HepG2 (cell line): Measurements from ENCODE around the gene USP2. TPM values are rescaled to one million over a fixed set of nuclear protein-coding genes. Genes with fewer than 3 reads are reported as not detected.
A peak's percentile ranks its signal among the peaks of the same experiment; 100 is the strongest.

Experiments used
- FOXJ3 ChIP-seq: sonication (generic); formaldehyde crosslinking; IDR thresholded peaks from 2 replicates; pipeline ENCODE4 v1.4.0; 2020; ENCODE audit warnings: missing genetic modification reagents, mild to moderate bottlenecking, borderline replicate concordance
- GATAD1 ChIP-seq: IDR thresholded peaks from 2 replicates; pipeline ENCODE4 v1.6.1; 2016; ENCODE audit warnings: missing genetic modification reagents, missing compliant biosample characterization
- HMGXB4 ChIP-seq, 2 experiments: sonication (generic) in 1 of 2; formaldehyde crosslinking in 1 of 2; IDR thresholded peaks; 2 replicates each; pipeline versions ENCODE4 v1.4.0 to v1.6.1; 2018 to 2020; ENCODE audit warnings: missing genetic modification reagents in 2 of 2, borderline replicate concordance in 1 of 2, low read depth in 1 of 2, mild to moderate bottlenecking in 1 of 2, missing biosample characterization in 1 of 2
- MIER3 ChIP-seq: IDR thresholded peaks from 2 replicates; pipeline ENCODE4 v1.6.1; 2016; ENCODE audit warnings: missing compliant biosample characterization, borderline replicate concordance
- YEATS4 ChIP-seq: sonication (generic); formaldehyde crosslinking; IDR thresholded peaks from 2 replicates; pipeline ENCODE4 v1.4.0; 2020; ENCODE audit warnings: missing genetic modification reagents, borderline replicate concordance
- ZNF34 ChIP-seq: sonication (generic); formaldehyde crosslinking; IDR thresholded peaks from 2 replicates; pipeline ENCODE4 v1.4.0; 2020; ENCODE audit warnings: mild to moderate bottlenecking, missing genetic modification reagents, borderline replicate concordance
- ZNF597 ChIP-seq: sonication (generic); formaldehyde crosslinking; IDR thresholded peaks from 2 replicates; pipeline ENCODE4 v1.5.0; 2020; ENCODE audit warnings: missing genetic modification reagents
- ZNF724P ChIP-seq: sonication (generic); formaldehyde crosslinking; IDR thresholded peaks from 2 replicates; pipeline ENCODE4 v1.8.0; 2022; ENCODE audit warnings: missing genetic modification reagents, borderline replicate concordance
- ZSCAN20 ChIP-seq: sonication (generic); formaldehyde crosslinking; IDR thresholded peaks from 2 replicates; pipeline ENCODE4 v1.4.0; 2020; ENCODE audit warnings: missing genetic modification reagents, mild to moderate bottlenecking, borderline replicate concordance
- polyA plus RNA-seq, 8 experiments: library from polyadenylated mRNA; depleted of rRNA in 3 of 8; stranded (reverse) in 7 of 8; unstranded in 1 of 8; fragments of >200 nt; fragmentation: Illumina TruSeq in 4 of 8; extraction: Trizol in 4 of 8; gene quantifications; 2 replicates each; pipeline versions ENCODE4 v1.2.1 to v1.2.3, GENCODE V29; 2011 to 2016; ENCODE audit warnings: low read depth in 4 of 8, missing spikeins in 1 of 8, mixed read lengths in 1 of 8; ENCODE audit not compliant: insufficient read depth in 1 of 8
- total RNA-seq, 5 experiments: library from RNA; depleted of rRNA; stranded (reverse); fragments of >200 nt; fragmentation: Illumina TruSeq; extraction: Trizol; gene quantifications; 2 replicates each; pipeline ENCODE4 v1.2.3, GENCODE V29; 2016; ENCODE audit warnings: low read depth in 1 of 5
- TF ChIP-seq, protein P1 (sequence below): sonication (generic); formaldehyde crosslinking; IDR thresholded peaks from 2 replicates; pipeline ENCODE4 v1.4.0; 2020; ENCODE audit warnings: missing genetic modification reagents
- TF ChIP-seq, protein P2 (sequence below): IDR thresholded peaks from 2 replicates; pipeline ENCODE4 v1.6.1; 2012; ENCODE audit warnings: low read length, improper control_type of control experiment
- TF ChIP-seq, protein P3 (sequence below), 2 experiments: sonication (generic) in 1 of 2; formaldehyde crosslinking in 1 of 2; IDR thresholded peaks; 2 replicates each; pipeline versions ENCODE4 v1.4.0 to v1.6.1; 2016 to 2020; ENCODE audit warnings: borderline replicate concordance in 1 of 2, low read depth in 1 of 2, mild to moderate bottlenecking in 1 of 2, missing genetic modification reagents in 1 of 2

Gene USP2
- total and polyA plus RNA-seq, 2 of the 13 experiments (the other 11 are each of a cell fraction or from before 2014, with no cell fraction given), result 2.5 to 6.0 TPM

- TF ChIP-seq, protein P1, sequence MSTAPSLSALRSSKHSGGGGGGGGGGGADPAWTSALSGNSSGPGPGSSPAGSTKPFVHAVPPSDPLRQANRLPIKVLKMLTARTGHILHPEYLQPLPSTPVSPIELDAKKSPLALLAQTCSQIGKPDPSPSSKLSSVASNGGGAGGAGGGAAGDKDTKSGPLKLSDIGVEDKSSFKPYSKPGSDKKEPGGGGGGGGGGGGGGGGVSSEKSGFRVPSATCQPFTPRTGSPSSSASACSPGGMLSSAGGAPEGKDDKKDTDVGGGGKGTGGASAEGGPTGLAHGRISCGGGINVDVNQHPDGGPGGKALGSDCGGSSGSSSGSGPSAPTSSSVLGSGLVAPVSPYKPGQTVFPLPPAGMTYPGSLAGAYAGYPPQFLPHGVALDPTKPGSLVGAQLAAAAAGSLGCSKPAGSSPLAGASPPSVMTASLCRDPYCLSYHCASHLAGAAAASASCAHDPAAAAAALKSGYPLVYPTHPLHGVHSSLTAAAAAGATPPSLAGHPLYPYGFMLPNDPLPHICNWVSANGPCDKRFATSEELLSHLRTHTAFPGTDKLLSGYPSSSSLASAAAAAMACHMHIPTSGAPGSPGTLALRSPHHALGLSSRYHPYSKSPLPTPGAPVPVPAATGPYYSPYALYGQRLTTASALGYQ, result peak; percentile 68; the same call in 1 of the 2 replicates
- TF ChIP-seq ZNF597 (no peak), ZNF724P (CRISPR knock-in tag) (no peak), FOXJ3 (CRISPR knock-in tag) (peak; percentile 48; the same call in 1 of the 2 replicates), HMGXB4 (CRISPR knock-in tag; IDR thresholded peaks at IDR 0.05; ENCODE audit: borderline replicate concordance in 1 of 2, low read depth in 1 of 2) (0 out of 4 replicates have a peak, but pooled peaks of 1 of the 2 experiments have one; percentile 41), ZSCAN20 (CRISPR knock-in tag) (peak; percentile 43; the same call in 1 of the 2 replicates), GATAD1 (peak; percentile 65), ZNF34 (CRISPR knock-in tag) (no peak), YEATS4 (CRISPR knock-in tag) (0 out of 2 replicates have a peak, but pooled peaks have one; percentile 38), MIER3 (CRISPR knock-in tag) (peak; percentile 72)
- TF ChIP-seq, protein P2, sequence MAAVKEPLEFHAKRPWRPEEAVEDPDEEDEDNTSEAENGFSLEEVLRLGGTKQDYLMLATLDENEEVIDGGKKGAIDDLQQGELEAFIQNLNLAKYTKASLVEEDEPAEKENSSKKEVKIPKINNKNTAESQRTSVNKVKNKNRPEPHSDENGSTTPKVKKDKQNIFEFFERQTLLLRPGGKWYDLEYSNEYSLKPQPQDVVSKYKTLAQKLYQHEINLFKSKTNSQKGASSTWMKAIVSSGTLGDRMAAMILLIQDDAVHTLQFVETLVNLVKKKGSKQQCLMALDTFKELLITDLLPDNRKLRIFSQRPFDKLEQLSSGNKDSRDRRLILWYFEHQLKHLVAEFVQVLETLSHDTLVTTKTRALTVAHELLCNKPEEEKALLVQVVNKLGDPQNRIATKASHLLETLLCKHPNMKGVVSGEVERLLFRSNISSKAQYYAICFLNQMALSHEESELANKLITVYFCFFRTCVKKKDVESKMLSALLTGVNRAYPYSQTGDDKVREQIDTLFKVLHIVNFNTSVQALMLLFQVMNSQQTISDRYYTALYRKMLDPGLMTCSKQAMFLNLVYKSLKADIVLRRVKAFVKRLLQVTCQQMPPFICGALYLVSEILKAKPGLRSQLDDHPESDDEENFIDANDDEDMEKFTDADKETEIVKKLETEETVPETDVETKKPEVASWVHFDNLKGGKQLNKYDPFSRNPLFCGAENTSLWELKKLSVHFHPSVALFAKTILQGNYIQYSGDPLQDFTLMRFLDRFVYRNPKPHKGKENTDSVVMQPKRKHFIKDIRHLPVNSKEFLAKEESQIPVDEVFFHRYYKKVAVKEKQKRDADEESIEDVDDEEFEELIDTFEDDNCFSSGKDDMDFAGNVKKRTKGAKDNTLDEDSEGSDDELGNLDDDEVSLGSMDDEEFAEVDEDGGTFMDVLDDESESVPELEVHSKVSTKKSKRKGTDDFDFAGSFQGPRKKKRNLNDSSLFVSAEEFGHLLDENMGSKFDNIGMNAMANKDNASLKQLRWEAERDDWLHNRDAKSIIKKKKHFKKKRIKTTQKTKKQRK, result no peak
- TF ChIP-seq, protein P3, sequence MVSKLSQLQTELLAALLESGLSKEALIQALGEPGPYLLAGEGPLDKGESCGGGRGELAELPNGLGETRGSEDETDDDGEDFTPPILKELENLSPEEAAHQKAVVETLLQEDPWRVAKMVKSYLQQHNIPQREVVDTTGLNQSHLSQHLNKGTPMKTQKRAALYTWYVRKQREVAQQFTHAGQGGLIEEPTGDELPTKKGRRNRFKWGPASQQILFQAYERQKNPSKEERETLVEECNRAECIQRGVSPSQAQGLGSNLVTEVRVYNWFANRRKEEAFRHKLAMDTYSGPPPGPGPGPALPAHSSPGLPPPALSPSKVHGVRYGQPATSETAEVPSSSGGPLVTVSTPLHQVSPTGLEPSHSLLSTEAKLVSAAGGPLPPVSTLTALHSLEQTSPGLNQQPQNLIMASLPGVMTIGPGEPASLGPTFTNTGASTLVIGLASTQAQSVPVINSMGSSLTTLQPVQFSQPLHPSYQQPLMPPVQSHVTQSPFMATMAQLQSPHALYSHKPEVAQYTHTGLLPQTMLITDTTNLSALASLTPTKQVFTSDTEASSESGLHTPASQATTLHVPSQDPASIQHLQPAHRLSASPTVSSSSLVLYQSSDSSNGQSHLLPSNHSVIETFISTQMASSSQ (IDR thresholded peaks at IDR 0.05; ENCODE audit: low read depth), result peak; percentile 38; the same call in 1 of the 2 replicates
- TF ChIP-seq, protein P3 (CRISPR knock-in tag; IDR thresholded peaks at IDR 0.05; ENCODE audit: borderline replicate concordance), result peak; percentile 76
Measured at GRCh38 chr11:119368121-119369034, 13.1 kb downstream of the USP2 start (continued).
